ENCODE results near the gene IL36G.

The IL36G gene

GRCh38 chr2:113025737-113026136 is 47.9 kb downstream of the IL36G start:
- no peak for DNase-seq

GRCh38 chr2:113027691-113028090 is 49.9 kb downstream of the IL36G start:
- no peak for DNase-seq

- no peak for DNase-seq
Observed at GRCh38 chr2:113028112-113028511, 50.3 kb downstream of the IL36G start.

GRCh38 chr2:113032737-113033136 is 54.9 kb downstream of the IL36G start:
- DNase-seq, result no peak

GRCh38 chr2:113034016-113034415 is 56.2 kb downstream of the IL36G start:
- no peak for DNase-seq

All from COR-L47 (cell line).